ENCODE measurements around the gene FGG.
A peak's percentile ranks its signal among the peaks of the same experiment; 100 is the strongest.

The FGG gene

DNA sequence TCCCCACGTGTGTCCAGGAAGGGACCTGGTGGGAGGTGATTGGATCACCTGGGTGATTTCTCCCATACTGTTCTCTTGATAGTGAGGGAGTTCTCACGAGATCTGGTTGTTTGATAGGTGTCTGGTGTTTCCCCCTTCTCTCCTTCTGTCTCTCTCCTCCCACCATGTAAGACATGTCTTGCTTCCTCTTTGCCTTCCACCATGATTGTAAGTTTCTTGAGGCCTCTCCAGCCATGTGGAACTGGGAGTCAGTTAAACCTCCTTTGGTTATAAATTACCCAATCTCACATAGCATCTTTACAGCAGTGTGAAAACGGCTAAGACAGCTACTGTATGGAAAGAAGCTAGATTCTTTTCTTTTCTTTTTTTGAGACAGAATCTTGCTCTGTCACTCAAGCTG, 21.6 kb upstream of the FGG start:
- no peak overlapping the region for H3K4me3 ChIP-seq (ENCODE audit: low read depth, low read length)
- TF ChIP-seq, protein P1, sequence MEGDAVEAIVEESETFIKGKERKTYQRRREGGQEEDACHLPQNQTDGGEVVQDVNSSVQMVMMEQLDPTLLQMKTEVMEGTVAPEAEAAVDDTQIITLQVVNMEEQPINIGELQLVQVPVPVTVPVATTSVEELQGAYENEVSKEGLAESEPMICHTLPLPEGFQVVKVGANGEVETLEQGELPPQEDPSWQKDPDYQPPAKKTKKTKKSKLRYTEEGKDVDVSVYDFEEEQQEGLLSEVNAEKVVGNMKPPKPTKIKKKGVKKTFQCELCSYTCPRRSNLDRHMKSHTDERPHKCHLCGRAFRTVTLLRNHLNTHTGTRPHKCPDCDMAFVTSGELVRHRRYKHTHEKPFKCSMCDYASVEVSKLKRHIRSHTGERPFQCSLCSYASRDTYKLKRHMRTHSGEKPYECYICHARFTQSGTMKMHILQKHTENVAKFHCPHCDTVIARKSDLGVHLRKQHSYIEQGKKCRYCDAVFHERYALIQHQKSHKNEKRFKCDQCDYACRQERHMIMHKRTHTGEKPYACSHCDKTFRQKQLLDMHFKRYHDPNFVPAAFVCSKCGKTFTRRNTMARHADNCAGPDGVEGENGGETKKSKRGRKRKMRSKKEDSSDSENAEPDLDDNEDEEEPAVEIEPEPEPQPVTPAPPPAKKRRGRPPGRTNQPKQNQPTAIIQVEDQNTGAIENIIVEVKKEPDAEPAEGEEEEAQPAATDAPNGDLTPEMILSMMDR (IDR thresholded peaks at IDR 0.05; ENCODE audit: borderline replicate concordance, insufficient read depth, low read depth, low read length): no peak

DNA sequence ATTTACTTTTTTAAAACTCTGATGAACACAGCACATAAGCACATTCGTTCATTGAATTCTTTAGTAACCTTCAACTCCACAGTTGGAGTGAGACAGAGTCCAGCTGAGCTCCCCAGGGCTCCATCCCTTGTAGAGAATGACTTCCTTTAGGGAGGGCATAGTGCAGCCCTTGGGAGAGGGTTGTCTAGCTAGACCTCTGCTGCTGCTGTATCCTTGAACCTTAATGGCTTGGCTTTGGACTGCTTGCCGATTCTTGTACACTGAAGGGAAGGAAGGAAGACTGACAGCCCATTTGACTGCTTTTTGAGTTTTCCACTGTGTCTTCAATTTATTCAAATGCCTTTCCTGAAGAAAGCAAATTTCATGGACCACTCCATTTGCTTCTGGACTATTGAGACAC, 19.4 kb upstream of the FGG start:
- TF ChIP-seq, protein P1 (IDR thresholded peaks at IDR 0.05; ENCODE audit: borderline replicate concordance, insufficient read depth, low read depth, low read length): no peak
- no peak overlapping the region for H3K4me3 ChIP-seq (ENCODE audit: low read depth, low read length)

DNA sequence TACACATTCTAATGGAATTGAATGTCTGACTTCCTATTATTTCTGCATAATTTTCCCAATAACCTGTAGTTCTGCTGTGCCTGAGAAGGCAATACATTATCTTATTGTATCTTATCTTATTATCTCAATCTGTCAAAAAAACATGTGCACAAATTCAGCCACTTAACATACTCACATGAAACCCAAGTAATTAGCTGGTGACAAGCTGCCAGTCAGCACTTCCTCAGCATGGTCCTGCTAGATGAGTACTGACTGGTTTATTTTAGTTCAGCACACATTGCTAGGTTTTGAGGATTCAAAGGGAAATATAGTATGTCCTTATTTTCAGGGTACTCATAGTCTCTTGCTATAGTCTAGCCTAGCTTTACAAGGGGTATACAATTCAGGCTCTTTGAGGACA, 17.9 kb upstream of the FGG start:
- TF ChIP-seq, protein P1 (IDR thresholded peaks at IDR 0.05; ENCODE audit: borderline replicate concordance, insufficient read depth, low read depth, low read length): no peak
- no peak overlapping the region for H3K4me3 ChIP-seq (ENCODE audit: low read depth, low read length)

DNA sequence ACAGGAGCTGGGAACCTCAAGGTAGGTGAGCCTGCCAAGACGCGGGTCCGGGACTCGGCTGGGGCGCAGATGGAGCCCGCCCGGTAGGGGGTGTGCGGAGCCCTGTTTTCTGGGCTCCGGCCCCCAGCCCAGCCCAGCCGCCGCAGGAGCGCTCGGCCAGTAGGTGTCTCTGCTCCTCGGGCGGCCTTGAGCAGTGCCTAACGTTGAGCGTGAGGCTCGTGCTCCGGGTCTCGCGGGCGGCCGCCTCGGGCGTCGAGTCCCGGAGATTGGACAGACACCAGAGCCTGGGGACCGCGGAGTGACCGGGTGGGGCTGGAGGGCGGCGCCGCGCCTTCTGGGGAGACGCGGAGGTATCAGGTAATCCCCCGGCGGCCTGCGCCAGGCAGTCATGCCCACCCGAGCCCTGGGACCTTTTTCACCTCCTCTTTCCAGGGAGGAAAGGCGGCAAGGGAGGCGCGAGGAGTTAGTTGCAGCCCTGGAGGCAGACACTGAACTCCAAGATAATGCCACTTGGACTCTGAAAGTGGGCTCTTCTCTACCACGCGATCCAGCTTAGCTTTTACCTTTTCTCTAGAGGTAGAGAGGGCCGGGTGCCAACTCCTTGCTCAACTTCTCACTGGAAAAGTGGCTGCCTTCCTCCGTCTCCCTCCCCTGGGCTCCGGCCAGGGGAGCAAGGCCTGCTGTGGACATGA, 14.5 kb upstream of the FGG start:
- TF ChIP-seq, protein P1 (IDR thresholded peaks at IDR 0.05; ENCODE audit: borderline replicate concordance, insufficient read depth, low read depth, low read length): peak; percentile 75
- H3K4me3 ChIP-seq (ENCODE audit: low read depth, low read length): no peak overlapping the region

DNA sequence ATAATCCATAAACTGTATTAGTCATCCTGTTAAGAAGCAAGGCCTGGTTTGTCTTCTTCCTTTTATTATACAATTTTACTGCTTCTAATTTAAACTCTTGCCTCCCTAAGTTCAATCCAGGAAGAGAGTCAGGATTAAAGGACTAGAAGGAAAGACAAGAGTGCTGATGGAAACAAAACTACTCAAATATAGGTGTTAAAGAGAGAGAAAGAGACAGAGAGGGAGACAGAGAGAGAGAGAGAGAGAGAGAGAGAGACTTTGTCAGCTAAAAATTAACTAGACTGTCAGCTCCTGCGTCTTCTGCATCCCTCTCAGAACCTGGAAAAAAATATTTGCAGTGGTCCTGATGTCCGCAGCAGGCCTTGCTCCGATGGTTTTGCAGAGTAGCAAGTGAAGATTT, 13.5 kb upstream of the FGG start:
- TF ChIP-seq, protein P1 (IDR thresholded peaks at IDR 0.05; ENCODE audit: borderline replicate concordance, insufficient read depth, low read depth, low read length): no peak
- H3K4me3 ChIP-seq (ENCODE audit: low read depth, low read length): no peak overlapping the region

DNA sequence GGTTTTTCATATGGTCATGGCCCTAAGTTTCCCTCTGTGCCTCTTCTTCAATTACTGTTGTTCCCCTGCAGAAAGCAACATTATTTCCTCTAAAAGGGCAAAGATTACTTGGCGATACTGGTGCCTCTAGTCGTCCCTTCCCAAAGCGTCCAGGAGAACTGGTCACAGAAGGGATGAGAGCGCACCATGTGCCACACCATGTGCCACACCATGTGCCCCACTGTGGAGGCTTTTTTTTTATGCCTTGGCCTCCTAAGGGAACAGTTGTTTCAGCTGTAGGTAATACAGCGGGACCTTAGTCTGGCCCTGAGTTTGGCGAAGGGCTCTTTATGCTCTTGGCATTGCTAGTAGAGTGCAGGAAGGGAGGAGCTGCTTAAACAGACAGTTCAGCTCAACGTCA, 11.5 kb upstream of the FGG start:
- TF ChIP-seq, protein P1 (IDR thresholded peaks at IDR 0.05; ENCODE audit: borderline replicate concordance, insufficient read depth, low read depth, low read length): no peak
- H3K4me3 ChIP-seq (ENCODE audit: low read depth, low read length): no peak overlapping the region

DNA sequence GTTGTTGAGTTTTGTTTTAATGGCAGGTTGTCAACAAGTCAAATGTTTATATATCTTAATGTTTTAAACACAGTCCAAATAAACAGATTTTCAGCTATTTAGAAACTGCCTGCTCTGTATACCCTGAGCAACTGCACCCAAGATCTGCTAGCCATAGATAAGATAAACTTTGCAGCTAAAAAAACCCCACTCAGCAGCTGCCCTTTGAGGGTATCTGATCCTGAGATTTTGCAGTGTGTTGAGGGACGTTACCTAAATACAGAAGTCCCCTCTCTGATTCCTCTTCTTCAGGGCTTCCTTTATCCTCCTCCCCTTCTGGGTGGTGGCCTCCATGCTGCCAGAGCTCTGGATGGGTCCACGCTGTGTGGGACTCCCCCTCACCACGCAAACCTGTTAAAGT, 11.0 kb upstream of the FGG start:
- TF ChIP-seq, protein P1 (IDR thresholded peaks at IDR 0.05; ENCODE audit: borderline replicate concordance, insufficient read depth, low read depth, low read length): no peak
- H3K4me3 ChIP-seq (ENCODE audit: low read depth, low read length): no peak overlapping the region

Data from GM12875 (cell line).